Left renal cortex interstitium (tissue), 4 donors: ENCODE results near the gene SSX2B. TPM values are rescaled to one million over a fixed set of nuclear protein-coding genes. Genes with fewer than 3 reads are reported as not detected.
"Not testable (repeated sequence)": the region's sequence is repeated elsewhere in the genome, so short reads cannot be mapped to it uniquely, and the experiment has no call there.

Source experiments
- DNase-seq, 4 donors: peaks; one replicate each; pipeline ENCODE4 v3.0.0-alpha.2; 2013; ENCODE audit warnings: low read depth in 4 of 4, low spot score in 2 of 4, missing footprints in 1 of 4
- polyA plus RNA-seq, 4 donors: library from polyadenylated mRNA; unstranded; fragments of 120-200 nt; gene quantifications; one replicate each; pipeline ENCODE4 v1.2.1, GENCODE V29; 2013; ENCODE audit not compliant: insufficient read length in 4 of 4

SSX2B gene, protein sequence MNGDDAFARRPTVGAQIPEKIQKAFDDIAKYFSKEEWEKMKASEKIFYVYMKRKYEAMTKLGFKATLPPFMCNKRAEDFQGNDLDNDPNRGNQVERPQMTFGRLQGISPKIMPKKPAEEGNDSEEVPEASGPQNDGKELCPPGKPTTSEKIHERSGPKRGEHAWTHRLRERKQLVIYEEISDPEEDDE
- polyA plus RNA-seq, result under 1 TPM in 2 of 4 donors, not detected in 2; 0.09 to 0.17 TPM

DNA sequence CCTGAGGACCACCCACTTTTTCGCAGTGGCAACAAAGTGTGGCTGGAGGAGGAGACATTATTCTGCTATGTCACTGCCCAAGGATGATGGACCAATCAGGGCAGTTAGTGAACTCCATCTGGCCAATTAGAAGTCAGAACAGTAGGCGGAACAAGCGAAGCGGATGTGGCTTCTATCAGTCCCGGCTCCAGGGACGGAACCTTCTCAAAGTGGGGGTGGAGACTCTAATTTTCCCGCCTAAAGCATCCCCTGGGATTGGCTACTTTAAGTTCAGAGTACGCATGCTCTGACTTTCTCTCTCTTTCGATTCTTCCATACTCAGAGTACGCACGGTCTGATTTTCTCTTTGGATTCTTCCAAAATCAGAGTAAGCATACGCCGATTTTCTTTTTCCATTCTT is at the start of gene SSX2B:
Gene SSX2B (plus strand): TSS at position 301 of the 400 bp plus-strand sequence. CDS start 1,429 bp downstream, outside the sequence.
- not testable (repeated sequence) for DNase-seq

- not testable (repeated sequence) for DNase-seq
Measured at GRCh38 chrX:52707078-52707477, 44.0 kb upstream of the SSX2B start, which contains the start of gene SSX2. Gene SSX2, minus strand, starts transcription at chrX:52707178. Its CDS starts 1,429 bp downstream, at chrX:52705749.

GRCh38 chrX:52765983-52766382 is 14.9 kb downstream of the SSX2B start:
- DNase-seq, result not testable (repeated sequence)

- not testable (repeated sequence) for DNase-seq
Measured at GRCh38 chrX:52773504-52773903, 22.5 kb downstream of the SSX2B start.

- DNase-seq, result not testable (repeated sequence)
Measured at GRCh38 chrX:52797327-52797726, 46.3 kb downstream of the SSX2B start, which contains the start of gene SPANXN5. Gene SPANXN5, minus strand, starts transcription at chrX:52797427. Its CDS starts 79 bp downstream, at chrX:52797348.

DNA sequence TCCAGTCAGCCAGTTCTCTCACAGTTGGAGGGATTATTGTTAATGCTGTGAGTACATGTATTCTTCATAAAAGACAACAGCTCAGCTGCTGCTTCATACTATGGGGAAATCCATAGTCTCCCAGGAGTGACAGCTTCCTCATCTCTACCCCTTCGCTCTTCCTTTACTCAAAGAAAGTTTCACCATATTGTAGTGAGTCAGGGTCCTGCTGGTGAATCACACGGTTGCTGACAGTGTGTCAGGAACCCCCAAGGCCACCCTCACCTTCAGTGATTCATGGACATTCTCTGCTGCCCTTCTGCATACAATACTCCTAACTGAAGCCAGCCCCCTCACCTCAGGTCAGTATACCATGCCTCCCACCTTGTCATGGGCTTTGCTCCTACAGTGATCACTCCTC is 53.8 kb downstream of the SSX2B start:
- DNase-seq, result not testable (repeated sequence)

Other genes with a start within 250 kb of the SSX2B start
- gene XAGE1B, start 234.2 kb upstream of the SSX2B start, polyA plus RNA-seq, result not detected
- not detected for gene SSX7, start 96.4 kb upstream of the SSX2B start, polyA plus RNA-seq
- not detected for gene SSX2, start 44.1 kb upstream of the SSX2B start, polyA plus RNA-seq
- not detected for gene SPANXN5, start 46.2 kb downstream of the SSX2B start, polyA plus RNA-seq
- gene XAGE5, start 60.0 kb downstream of the SSX2B start, polyA plus RNA-seq, result not detected
- not detected for gene XAGE3, start 116.8 kb downstream of the SSX2B start, polyA plus RNA-seq
- gene FAM156B, start 146.1 kb downstream of the SSX2B start, polyA plus RNA-seq, result 10 to 100 TPM; 15.5 to 22.9 (median 18.1) TPM
- 10 to 100 TPM; 16.5 to 45.2 (median 27.7) TPM for gene FAM156A, start 207.3 kb downstream of the SSX2B start, polyA plus RNA-seq